ENCODE measurements around the gene MYO5A.

DNA sequence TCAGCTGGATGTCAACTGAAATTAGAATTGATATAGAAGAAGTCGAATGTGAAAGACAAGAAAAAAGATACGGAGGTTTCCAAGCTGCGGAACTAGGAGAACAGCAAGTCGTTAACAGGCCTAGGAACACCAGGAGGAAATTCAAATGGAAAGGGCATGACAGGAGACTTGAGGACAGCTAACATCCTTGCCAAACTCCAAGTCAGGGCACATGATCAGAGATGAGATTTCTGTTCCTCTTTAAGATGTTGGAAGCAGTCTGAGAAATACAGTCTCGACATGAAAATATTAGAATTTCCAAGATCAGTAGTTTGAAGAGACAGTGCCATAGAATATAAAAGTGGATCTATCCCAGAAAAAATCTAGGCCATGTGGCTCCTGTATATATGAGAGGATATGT, 5.0 kb downstream of the MYO5A start:
- TF ChIP-seq POLR2A (IDR thresholded peaks at IDR 0.05; ENCODE audit: low read length) (no peak), GATA1 (IDR thresholded peaks at IDR 0.05; ENCODE audit: low read depth, low read length) (no peak)

Data from erythroblast (primary cell).